Measurements from ENCODE around the gene RBMS1. TPM values are rescaled to one million over a fixed set of nuclear protein-coding genes. Genes with fewer than 3 reads are reported as not detected.

Gene RBMS1
- total RNA-seq, 1 experiment from 2014 or later: 38.8 TPM

- Histone ChIP-seq H3K9ac (ENCODE audit: low read length) (no peak overlapping the region), H3K4me2 (ENCODE audit: low read length) (no peak overlapping the region), H3K27me3 (ENCODE audit: low read length) (no peaks in the 10 kb centered on the region), H2AFZ (ENCODE audit: low read length) (no peak overlapping the region), H3K9me2 (replicated peaks; ENCODE audit: low read length) (no peaks in the 10 kb centered on the region), H3K4me1 (ENCODE audit: insufficient read depth, low read length) (no peaks in the 10 kb centered on the region), H3K79me2 (ENCODE audit: low read length) (no peaks in the 10 kb centered on the region), H3K27ac (ENCODE audit: low read length) (no peak overlapping the region), H3K9me3 (ENCODE audit: low read length) (no peaks in the 10 kb centered on the region), H3K4me3 (ENCODE audit: low read length) (no peak overlapping the region), H3F3A (ENCODE audit: low read length, unreplicated experiment) (no peaks in the 10 kb centered on the region), H3K36me3 (ENCODE audit: low read depth, low read length) (peaks cover 26% of the 10 kb centered on the region), H4K20me1 (ENCODE audit: low read length) (no peaks in the 10 kb centered on the region)
- no peak for TF ChIP-seq CTCF (conservative IDR thresholded peaks at IDR 0.05; ENCODE audit: low read depth, low read length)
- ATAC-seq (no peak), DNase-seq (no peak)
- ChIA-PET POLR2A (ENCODE audit: unreplicated experiment) (no interaction called here), CTCF (no interaction called here)
- BruUV-seq (replicated peaks): no TSS peak
- intact Hi-C loops (cut with micrococcal nuclease): no loop called here
Measured at GRCh38 chr2:160287476-160287875, 206.1 kb downstream of the RBMS1 start.

GRCh38 chr2:160286551-160286950 is 207.1 kb downstream of the RBMS1 start:
- Histone ChIP-seq H3K36me3 (ENCODE audit: low read depth, low read length) (peaks cover 26% of the 10 kb centered on the region), H2AFZ (ENCODE audit: low read length) (no peak overlapping the region), H3K27me3 (ENCODE audit: low read length) (no peaks in the 10 kb centered on the region), H3K9me3 (ENCODE audit: low read length) (no peaks in the 10 kb centered on the region), H3F3A (ENCODE audit: low read length, unreplicated experiment) (no peaks in the 10 kb centered on the region), H3K79me2 (ENCODE audit: low read length) (no peaks in the 10 kb centered on the region), H3K9me2 (replicated peaks; ENCODE audit: low read length) (no peaks in the 10 kb centered on the region), H4K20me1 (ENCODE audit: low read length) (no peaks in the 10 kb centered on the region), H3K4me2 (ENCODE audit: low read length) (no peak overlapping the region), H3K9ac (ENCODE audit: low read length) (no peak overlapping the region), H3K4me3 (ENCODE audit: low read length) (no peak overlapping the region), H3K4me1 (ENCODE audit: insufficient read depth, low read length) (no peaks in the 10 kb centered on the region), H3K27ac (ENCODE audit: low read length) (no peak overlapping the region)
- no peak for ATAC-seq
- no peak for DNase-seq
- TF ChIP-seq CTCF (conservative IDR thresholded peaks at IDR 0.05; ENCODE audit: low read depth, low read length) (no peak), EZH2phosphoT487 (IDR thresholded peaks at IDR 0.05; ENCODE audit: borderline replicate concordance, low read length) (no peak), EZH2 (IDR thresholded peaks at IDR 0.05; ENCODE audit: low read length, unreplicated experiment) (no peak)
- no TSS peak for BruUV-seq (replicated peaks)
- intact Hi-C loops (cut with micrococcal nuclease): no loop called here
- CTCF ChIA-PET: no interaction called here
- POLR2A ChIA-PET (ENCODE audit: unreplicated experiment): no interaction called here

GRCh38 chr2:160283675-160284074 is 209.9 kb downstream of the RBMS1 start:
- DNase-seq (no peak), ATAC-seq (no peak)
- Histone ChIP-seq H3K36me3 (ENCODE audit: low read depth, low read length) (peaks cover 37% of the 10 kb centered on the region), H4K20me1 (ENCODE audit: low read length) (no peaks in the 10 kb centered on the region), H3K4me2 (ENCODE audit: low read length) (no peak overlapping the region), H3K9ac (ENCODE audit: low read length) (no peak overlapping the region), H3F3A (ENCODE audit: low read length, unreplicated experiment) (no peaks in the 10 kb centered on the region), H3K27ac (ENCODE audit: low read length) (no peak overlapping the region), H3K9me3 (ENCODE audit: low read length) (no peaks in the 10 kb centered on the region), H3K9me2 (replicated peaks; ENCODE audit: low read length) (no peaks in the 10 kb centered on the region), H2AFZ (ENCODE audit: low read length) (no peak overlapping the region), H3K27me3 (ENCODE audit: low read length) (no peaks in the 10 kb centered on the region), H3K79me2 (ENCODE audit: low read length) (no peaks in the 10 kb centered on the region), H3K4me3 (ENCODE audit: low read length) (no peak overlapping the region), H3K4me1 (ENCODE audit: insufficient read depth, low read length) (peaks cover 14% of the 10 kb centered on the region)
- ChIA-PET CTCF (no interaction called here), POLR2A (ENCODE audit: unreplicated experiment) (no interaction called here)
- intact Hi-C loops (cut with micrococcal nuclease): no loop called here
- BruUV-seq (replicated peaks): no TSS peak
- TF ChIP-seq EZH2phosphoT487 (IDR thresholded peaks at IDR 0.05; ENCODE audit: borderline replicate concordance, low read length) (no peak), EZH2 (IDR thresholded peaks at IDR 0.05; ENCODE audit: low read length, unreplicated experiment) (no peak), CTCF (conservative IDR thresholded peaks at IDR 0.05; ENCODE audit: low read depth, low read length) (no peak)
